GM19395 (cell line): ENCODE measurements around the gene ZBTB42.
"Not testable (repeated sequence)": the region's sequence is repeated elsewhere in the genome, so short reads cannot be mapped to it uniquely, and the experiment has no call there.

Source experiments
- ATAC-seq: cut with Tn5 transposase; IDR thresholded peaks from one replicate; pipeline ENCODE4 v1.9.1; 2021; ENCODE audit warnings: mild to moderate bottlenecking, moderate library complexity; ENCODE audit not compliant: unreplicated experiment

The ZBTB42 gene

DNA sequence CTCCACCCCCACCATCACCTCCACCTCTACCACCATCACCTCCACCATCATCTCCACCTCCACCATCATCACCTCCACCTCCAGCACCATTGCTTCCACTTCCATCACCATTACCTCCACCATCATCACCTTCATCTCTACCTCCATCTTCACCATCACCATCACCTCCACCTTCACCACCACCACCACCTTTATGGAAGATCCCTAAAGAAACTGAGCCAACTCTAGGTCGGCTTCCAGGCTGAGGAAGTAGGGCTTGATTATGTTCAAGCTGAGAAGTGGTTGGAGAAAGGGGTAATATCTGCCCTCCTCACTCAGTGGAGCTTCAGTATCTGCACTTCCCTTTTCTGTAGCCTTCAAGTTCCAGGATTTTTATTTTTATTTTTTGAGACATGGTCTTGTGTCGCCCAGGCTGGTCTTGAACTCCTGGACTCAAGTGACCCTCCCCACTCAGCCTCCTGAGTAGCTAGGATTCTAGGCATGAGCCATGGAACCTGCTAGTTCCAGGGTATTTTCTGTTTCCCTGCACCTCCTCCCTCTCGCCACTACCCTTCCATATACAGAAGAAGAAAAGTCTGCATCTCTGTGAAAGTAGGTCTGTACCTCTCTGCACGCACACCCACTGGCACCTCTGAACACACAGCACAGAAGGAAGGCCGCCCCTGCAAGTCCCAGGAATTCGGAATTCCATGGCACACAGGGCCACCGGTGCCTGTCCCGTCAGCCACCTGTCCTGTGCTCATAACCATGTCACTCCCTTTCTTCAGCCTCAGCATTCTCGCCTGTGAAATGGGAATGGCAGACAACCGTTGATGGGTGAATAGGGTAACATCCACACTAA, 5.9 kb downstream of the ZBTB42 start:
- ATAC-seq = no peak

DNA sequence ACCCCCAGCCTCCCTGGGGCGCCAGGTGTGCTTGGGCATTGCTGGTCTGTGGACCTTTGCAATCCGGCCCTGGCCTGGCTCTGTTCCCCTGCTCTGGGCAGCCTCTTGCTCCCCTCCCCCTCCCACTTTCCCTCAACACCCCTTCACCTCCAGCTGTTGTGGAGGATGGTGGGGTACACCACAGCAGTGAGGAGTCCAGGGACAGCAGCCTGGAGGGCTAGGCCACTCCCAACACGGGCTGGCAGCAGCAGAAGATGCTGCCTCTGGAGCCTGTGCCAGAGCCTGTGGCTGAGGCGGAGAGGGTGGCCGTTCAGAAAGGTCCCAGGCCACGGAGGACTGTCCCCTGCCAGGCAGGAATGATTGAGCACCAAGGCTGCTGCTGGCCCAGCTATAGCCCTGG, 7.6 kb downstream of the ZBTB42 start:
- ATAC-seq = no peak

DNA sequence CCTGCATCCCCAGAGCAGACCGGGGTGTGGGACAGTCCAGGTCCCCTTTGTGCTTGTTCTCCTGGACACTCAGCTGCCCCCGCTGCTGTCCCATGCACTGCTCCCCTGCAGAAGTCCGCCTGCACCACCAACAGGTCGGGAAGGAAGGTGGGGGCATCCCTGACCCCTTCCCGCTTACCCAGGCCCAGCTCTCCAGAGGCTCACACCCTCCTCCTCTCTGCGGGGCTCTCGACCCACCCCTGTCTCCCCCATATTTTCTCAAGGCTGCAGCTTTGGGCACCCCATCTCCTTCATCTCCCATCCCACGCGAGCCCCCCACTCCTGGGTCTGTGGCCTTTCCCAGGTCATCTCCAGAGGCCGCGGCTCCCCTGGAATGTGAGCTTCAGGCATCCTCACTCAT, 9.4 kb downstream of the ZBTB42 start:
- ATAC-seq = no peak

DNA sequence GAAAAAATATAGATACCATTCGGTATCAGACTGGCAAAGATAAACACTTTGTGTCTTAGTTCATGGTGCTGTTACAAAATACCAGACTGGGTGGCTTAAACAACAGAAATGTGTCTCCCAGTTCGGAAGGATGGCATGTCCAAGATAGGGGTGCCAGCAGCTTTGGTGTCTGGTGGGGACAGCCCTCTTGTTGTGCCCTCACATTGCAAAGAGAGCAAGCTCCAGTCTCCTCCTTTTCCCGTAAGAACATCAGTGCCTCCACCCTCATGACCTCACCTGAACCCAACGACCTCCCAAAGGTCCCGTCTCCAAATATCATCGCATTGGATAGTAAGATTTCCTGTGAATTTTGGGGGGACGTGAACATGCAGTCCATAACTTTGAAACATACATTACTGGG, 12.4 kb downstream of the ZBTB42 start:
- ATAC-seq = no peak

DNA sequence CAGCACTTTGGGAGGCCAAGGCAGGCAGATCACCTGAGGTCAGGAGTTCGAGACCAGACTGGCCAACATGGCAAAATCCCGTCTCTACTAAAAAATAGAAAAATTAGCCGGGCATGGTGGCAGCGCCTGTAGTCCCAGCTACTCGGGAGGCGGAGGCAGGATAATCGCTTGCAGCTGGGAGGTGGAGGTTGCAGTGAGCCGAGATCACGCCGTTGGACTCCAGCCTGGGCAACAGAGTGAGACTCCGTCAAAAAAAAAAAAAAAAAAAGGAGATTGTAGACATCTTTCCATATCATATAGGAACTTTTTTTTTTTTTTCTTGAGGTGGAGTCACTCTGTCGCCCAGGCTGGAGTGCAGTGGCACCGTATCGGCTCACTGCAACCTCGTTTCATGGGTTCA, 13.8 kb downstream of the ZBTB42 start:
- not testable (repeated sequence) for ATAC-seq

DNA sequence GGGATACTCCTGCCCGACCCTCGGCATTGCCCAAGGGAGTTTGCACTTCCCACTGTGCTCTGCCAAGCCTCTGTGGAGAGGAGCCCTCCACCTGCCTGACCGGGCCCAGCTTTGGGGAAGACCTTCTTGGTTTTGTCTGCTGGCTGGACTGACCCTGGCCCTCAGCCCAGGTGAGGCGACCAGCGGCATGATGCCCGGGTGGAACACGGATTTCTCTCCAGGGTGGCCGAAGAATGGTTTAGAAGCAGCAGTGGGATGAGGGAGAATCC, 15.6 kb downstream of the ZBTB42 start:
- ATAC-seq = peak; percentile 11

DNA sequence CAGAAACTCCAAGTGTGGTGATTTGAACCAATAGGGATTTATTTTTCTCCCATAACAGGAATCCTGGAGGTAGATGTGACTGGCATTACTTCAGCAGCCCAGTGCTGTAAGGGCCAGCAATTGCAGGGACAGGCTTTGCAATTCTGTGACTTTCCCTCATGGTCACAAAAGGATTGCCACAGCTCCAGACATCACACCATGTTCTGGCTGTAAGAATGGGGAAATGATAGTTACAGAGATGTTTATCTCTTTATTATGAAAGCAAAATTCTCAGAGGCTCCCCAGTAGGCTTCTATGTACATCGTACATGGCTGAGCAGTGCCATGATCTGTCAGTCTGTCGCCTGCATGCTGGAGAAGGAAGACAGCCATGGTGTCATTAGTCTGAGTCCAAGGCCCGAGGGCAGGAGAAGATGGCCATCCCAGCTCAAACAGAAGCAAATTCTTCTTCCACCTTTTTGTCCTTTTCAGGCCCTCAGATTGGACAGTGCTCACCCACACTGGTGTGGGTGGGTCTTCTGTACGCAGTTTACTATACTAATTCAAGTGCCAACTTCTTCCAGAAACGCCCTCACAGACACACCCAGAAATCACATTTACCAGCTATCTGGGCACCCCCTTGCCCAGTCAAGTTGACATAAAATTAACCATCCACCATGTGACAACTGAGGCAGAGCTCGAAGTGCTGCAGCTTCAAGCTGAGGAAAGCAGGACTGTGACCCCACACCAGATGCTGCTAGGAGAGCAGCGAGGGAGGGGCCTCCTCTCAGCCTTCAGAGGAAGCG, 17.2 kb downstream of the ZBTB42 start:
- ATAC-seq = no peak

DNA sequence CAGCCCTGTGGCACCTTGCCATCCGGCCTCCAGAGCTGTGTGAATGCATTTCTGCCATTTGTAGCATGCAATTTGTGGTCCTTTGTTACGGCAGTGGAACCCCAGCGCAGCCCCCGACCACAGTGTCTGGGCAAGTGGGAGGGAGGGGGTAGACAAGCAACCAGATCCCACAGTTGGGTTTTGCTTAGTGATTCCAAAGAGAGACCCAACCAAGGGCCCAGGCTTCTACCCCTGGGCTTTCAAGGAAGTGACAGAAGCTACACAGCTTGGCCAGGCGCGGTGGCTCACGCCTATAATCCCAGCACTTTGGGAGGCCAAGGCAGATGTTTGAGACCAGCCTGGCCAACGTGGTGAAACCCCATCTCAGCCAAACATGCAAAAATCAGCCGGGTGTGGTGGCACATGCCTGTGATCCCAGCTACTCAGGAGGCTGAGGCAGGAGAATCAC, 17.8 kb downstream of the ZBTB42 start:
- no peak for ATAC-seq

DNA sequence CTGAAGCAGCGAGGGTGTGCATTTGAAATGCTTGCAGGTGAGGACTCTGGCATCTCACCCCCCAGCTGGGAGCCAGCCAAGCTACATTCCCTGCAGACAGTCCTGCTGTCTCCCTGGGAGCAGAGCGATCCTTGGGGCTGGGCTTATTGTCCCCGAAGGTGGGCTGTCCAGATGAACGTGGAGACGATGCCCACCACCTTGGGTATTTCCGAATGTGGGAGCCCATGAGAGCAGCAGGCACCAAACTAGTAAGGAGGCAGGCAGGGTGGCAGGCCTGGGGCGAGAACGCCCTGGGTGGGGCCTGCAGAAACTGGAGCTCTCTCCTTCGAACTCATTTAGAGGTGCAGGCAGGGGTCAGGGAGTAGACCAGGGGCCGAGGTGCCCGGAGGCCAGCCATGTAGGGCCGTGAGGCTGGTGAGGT, 18.5 kb downstream of the ZBTB42 start:
- no peak for ATAC-seq

DNA sequence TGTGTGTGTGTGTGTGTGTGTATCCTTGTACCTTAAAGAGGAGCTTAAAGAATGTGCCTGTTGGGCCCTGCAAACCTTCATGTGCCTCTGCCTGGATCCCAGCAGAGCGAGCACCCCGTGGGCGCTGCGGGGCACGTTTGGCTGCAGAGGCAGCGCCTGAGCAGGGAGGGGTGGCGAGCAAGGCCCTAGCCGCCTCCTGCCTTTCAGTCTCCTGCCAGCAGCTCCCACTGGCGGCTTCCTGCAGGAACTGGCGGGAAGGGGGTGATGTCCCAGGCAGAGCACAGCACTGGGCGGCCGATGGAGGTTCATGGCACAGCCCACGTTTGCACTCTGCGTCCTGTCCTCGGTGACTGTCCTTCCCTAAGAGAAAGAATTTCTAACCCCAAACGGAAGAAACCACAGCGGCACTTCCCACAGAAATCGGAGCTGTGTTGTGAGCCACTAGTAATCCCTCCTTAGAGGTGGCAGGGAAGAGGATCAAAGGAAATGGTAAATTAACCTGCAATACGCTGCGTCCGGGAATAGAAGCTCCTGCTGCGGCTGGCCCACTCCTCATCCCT, 19.8 kb downstream of the ZBTB42 start:
- ATAC-seq = no peak

DNA sequence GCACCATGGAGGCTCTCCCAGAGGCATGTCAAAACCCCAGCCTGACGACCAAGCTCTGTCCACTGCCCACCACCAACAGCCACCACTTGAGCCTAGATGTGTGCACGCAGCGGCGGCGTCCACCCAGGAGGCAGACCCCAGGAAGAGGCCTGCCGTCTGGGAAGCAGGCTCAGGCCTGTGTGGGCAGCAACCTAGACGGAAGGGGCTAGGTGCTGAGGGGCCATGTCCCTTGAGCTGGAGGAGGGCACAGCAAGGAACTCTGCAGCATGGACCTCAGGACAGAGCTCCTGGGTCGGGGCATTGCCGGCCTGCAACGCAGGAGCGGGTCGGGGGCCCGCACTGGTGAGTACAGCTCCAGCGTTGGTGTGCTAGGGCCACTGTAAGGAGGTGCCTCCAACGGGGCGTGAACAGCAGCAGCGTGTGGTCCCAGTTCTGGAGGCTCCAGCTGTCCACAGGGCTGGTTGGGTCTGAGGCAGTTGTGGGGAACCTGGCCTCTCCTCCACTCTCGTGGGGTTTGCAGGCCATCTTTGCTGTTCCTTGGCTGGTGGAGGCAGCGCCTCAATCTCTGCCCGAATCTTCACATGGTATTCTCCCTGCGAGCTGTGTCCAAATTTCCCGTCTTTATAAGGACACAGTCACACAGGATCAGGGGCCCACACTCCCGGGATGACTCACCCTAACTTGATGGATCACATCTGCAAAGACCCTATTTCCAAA, 20.5 kb downstream of the ZBTB42 start:
- no peak for ATAC-seq

DNA sequence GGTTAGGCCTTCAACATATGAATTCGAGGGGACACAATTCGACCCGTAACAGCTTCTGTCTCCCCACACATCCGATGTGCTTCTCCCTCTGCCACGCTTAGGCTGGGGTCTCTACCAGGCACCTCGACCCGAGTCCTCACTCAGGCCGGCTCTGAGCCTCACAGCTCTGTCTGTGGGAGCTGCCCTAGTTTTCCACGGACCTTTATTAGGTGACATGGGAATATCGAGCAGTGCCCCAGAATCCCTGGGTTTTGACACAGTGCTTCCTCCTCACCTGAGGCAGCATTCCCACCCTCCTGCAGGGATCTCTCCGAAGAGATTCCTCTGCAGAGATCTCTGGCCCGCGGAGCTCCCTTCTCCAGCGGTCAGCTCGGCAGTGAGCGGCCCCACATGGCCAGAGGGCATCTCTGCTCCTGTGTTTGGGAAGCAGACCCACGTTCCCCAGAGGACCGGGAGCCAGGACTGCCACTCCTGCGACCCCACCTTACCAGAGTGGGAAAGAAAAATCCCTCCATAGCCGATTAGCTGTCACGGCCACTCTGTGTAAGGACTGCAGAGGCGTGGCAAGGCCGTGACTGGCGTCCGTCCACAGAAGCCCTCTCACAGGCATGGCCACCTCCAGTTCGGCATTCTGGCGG, 21.2 kb downstream of the ZBTB42 start:
- no peak for ATAC-seq

DNA sequence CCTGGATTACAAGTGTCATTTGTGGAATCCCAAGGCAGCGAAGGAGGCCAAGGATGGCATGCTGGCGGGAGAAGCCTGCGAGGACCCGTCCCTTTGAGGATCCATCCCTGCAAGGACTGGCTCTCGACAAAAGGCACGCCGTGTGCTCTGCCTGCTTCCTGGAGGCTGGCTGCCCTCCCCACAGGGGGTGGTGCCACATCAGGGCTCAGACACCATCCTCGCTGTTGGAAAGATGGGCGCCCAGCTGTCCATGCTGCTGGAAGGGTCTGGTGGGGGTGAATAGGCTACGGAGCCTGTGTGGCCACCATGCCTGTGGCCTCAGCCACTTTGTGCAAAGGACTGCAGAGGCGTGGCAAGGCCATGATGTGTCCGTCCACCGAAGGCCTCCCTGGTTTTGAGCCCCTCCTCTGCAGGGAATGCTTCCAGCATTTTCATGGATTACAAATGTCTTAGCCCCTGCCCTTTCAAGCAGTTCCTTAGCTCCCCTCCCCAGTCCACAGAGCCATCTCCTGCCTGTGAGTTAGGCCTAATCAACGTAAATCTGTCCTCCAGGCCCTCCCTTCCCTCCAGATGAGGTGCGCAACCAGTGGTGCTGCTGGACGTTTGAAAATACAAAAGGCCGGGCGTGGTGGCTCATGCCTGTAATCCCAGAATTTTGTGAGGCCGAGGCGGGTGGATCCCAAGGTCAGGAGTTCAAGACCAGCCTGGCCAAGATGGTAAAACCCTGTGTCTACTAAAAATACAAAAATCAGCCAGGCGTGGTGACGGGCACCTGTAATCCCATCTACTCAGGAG, 22.1 kb downstream of the ZBTB42 start:
- ATAC-seq = no peak

DNA sequence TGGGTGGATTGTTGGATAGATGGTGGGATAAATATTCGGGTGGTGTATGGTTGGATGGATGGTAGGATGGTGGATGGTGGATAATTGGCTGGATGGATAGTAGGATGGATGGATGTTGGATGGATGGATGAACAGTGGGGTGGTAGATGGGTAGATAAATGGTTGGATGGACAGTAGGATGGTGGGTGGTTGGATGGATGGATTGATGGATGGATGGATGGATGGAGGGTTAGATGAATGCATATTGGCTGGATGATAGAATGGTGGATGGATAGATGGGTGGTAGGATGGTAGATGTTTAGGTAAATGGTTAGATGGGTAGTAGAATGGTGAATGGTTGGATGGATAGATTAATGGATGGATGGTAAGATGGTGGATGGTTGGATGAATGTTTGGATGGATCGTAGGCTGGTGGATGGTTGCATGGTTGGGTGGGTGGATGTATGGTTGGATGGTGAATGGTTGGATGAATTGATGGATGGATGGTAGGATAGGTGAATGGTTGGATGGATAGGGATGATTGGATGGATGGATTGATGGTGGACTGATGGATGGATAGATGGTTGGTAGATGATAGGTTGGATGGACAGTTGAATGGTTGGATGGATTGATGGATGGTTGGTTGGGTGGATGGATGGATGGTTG, 23.6 kb downstream of the ZBTB42 start:
- ATAC-seq = no peak

DNA sequence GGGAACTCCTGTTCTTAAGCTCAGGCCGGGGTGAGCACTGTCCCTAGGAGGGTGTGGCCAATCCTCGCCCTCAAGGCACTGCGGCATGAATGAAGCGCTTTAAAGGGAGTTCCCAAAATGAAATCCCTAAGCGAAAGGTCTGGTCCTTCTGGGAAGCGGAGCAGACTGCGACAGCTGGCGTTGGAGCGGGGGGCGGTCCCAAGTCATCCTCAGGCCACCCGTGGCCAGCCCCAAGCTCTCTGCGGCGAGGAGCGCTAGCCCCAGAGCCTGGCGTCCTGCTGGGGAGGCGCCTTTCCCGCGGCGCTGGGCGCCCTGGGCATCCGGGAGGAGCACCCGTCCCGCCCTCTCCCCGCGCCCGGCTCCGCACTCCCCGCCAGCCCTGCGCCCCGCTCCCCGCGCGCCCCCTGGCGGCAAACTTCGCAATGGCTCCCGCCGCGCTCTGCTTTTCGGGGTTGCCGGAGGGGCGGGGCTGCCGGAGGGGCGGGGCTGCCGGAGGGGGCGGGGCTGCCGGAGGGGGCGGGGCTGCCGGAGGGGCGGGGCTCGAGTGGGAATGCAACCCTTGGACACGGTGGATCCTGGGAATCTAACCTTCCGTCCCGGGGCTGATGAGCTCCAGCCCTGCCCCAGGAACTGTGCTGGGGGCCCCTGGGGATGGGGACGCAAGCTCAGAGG, 25.4 kb downstream of the ZBTB42 start:
- ATAC-seq = peak; percentile 54

DNA sequence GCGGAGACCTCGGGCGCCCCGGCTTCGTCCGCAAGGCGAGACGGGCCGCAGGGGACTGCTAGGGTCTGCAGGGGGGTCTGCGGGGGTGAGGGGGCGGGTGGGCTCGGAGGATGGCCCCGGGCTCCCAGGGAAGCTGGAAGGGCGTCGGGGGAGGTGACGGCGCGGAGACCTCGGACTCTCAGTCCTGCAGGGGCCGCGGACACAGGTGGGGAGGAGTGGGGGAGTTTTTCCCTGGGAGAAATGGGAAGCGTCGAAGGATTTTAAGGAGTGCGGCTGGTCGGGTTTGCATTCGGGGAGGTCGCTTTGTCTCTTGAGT, 25.9 kb downstream of the ZBTB42 start:
- ATAC-seq = no peak

DNA sequence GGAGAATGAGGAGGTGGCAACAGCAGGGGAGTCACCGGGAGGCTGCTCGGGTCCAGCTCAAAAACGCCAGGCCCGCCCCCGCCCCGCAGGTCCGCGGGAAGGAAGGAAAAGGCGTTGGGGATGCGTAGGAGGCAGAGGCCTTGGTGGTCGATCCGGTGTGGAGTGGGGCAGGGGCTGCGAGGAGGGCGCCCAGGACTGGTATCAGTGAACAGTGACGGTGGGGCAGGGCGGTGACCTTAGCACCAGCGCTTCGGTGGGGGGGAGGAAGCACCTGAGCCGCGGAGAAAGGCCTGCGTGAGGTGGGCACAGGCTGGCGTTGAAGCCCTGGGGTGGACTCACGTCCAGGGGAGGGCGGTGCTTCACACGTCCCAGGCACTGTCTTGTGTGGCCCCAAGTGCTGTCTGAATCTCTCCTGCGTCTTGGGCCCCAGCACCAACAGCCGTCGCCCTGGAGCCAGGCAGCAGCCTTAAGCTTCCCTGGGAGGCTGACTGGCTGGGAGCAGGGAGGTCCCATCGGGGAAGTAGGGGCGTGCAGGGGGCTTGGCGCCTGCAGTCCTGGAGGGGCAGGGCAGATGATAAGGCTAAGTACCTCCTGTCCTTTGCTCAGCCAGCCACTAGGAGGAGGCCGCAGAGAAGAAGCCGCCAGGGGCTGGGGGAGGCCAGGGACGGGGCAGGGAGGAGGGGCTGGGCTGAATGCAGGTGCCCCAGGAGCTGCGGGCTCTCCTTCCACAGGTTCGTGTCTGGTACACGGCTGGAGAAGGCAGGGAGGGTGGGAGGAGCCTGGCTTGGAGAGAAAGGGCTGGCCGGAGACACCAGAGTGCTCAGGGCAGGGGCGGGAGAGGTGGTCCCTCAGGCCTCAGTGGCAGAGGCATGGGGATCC, 26.5 kb downstream of the ZBTB42 start:
- ATAC-seq = no peak

DNA sequence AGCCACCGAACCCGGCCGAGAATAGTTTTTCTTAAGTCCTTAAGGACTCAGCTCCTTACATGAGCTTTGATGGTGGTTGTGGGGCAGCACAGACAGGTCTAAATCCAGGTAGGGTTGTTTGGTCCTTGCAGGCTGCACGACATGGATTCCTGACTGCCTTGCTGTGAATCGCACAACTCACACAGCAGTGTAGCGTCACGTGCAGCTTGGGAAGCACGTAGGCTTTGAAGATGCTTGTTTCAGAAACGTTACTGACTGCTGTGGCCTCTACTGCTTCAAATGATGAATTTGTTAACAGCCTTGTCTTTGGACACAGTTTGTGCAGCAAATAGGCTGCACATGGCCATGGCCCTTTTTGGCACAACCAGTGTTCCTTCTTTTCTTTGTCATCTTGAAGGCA, 29.9 kb downstream of the ZBTB42 start:
- no peak for ATAC-seq
